A549 (cell line): Measurements from ENCODE around the gene TCFL5. TPM values are rescaled to one million over a fixed set of nuclear protein-coding genes. Genes with fewer than 3 reads are reported as not detected.
"Not testable (repeated sequence)": the region's sequence is repeated elsewhere in the genome, so short reads cannot be mapped to it uniquely, and the experiment has no call there.

ENCODE experiments used
- ATAC-seq, 2 experiments: fragments of 200-7000 bp in 1 of 2; fragments of >200 bp in 1 of 2; cut with Nextera tagmentation in 1 of 2; cut with Tn5 transposase in 1 of 2; 3 replicates each; pipeline versions ENCODE4 v1.8.0 to v1.9.1; 2018 to 2020; ENCODE audit warnings: mild to moderate bottlenecking in 1 of 2, moderate library complexity in 1 of 2
- CTCF ChIA-PET: fragments of 300-600 bp; sonication (Branson Sonifier 250); formaldehyde crosslinking; extraction: SDS; loops from one replicate; lab custom pipeline; 2021; ENCODE audit warnings: antibody characterized with exemption, inconsistent platforms; lab: Yijun Ruan, JAX
- POLR2A ChIA-PET: fragments of 350-600 bp; formaldehyde crosslinking; extraction: SDS; loops from one replicate; lab custom pipeline; 2021; ENCODE audit warnings: antibody characterized with exemption, inconsistent platforms; lab: Yijun Ruan, JAX
- DNase-seq, 2 experiments: peaks; one replicate each; pipeline versions ENCODE4 v3.0.0 to v3.0.0-alpha.2; 2011 to 2016; ENCODE audit warnings: low read depth in 1 of 2, low spot score in 1 of 2
- FAIRE-seq: peaks from 2 replicates; lab custom pipeline; 2011; peaks lifted over from hg19 to GRCh38; lab: Jason Lieb, UNC
- H3K27ac ChIP-seq, 2 experiments: fragments of >200 bp; sonication (Bioruptor Twin); formaldehyde crosslinking; 3 replicates each; pipeline ENCODE4 v1.5.1; 2016 to 2017
- H3K4me1 ChIP-seq: fragments of >200 bp; sonication (Bioruptor Twin); formaldehyde crosslinking; 3 replicates; pipeline ENCODE4 v1.6.1; 2016
- H3K4me2 ChIP-seq: fragments of >200 bp; sonication (Bioruptor Twin); formaldehyde crosslinking; 3 replicates; pipeline ENCODE4 v1.6.1; 2016
- H3K4me3 ChIP-seq: fragments of >200 bp; sonication (Bioruptor Twin); formaldehyde crosslinking; 3 replicates; pipeline ENCODE4 v1.5.1; 2016
- H3K9me3 ChIP-seq: fragments of >200 bp; sonication (Bioruptor Twin); formaldehyde crosslinking; 3 replicates; pipeline ENCODE4 v1.6.1; 2016
- CBX8 ChIP-seq: fragments of 200-600 bp; sonication (generic); IDR thresholded peaks from 2 replicates; pipeline ENCODE4 v1.6.1; 2016
- CEBPB ChIP-seq, 2 experiments: fragments of >200 bp in 1 of 2; sonication (Bioruptor Twin) in 1 of 2; formaldehyde crosslinking in 1 of 2; IDR thresholded peaks; 2 replicates each; pipeline ENCODE4 v1.6.1; 2012 to 2016
- EHF ChIP-seq: fragments of 250-450 bp; sonication (Bioruptor Pico); IDR thresholded peaks from 2 replicates; pipeline ENCODE4 v1.5.0; 2020; ENCODE audit warnings: mild to moderate bottlenecking
- EHMT2 ChIP-seq: fragments of 200-600 bp; sonication (generic); IDR thresholded peaks from 2 replicates; pipeline ENCODE4 v1.6.1; 2016; ENCODE audit warnings: antibody characterized with exemption, low read depth, mild to moderate bottlenecking, moderate library complexity
- FOSB ChIP-seq: fragments of 250-450 bp; sonication (Bioruptor Pico); IDR thresholded peaks from 2 replicates; pipeline ENCODE4 v1.5.0; 2020; ENCODE audit warnings: mild to moderate bottlenecking, moderate library complexity
- FOSL2 ChIP-seq, 2 experiments: fragments of 450-650 bp in 1 of 2; fragments of >200 bp in 1 of 2; sonication (Bioruptor Twin) in 1 of 2; formaldehyde crosslinking; IDR thresholded peaks; 2 replicates each; pipeline versions ENCODE4 v1.5.0 to v1.6.1; 2016 to 2020; ENCODE audit warnings: mild to moderate bottlenecking in 1 of 2, moderate library complexity in 1 of 2
- FOXS1 ChIP-seq: fragments of 250-450 bp; sonication (Bioruptor Pico); IDR thresholded peaks from 2 replicates; pipeline ENCODE4 v1.5.0; 2020; ENCODE audit warnings: mild to moderate bottlenecking, moderate library complexity
- GATA3 ChIP-seq: IDR thresholded peaks from 2 replicates; pipeline ENCODE4 v1.6.1; 2012; ENCODE audit warnings: borderline replicate concordance
- HOXA7 ChIP-seq: fragments of 250-450 bp; sonication (Bioruptor Pico); IDR thresholded peaks from 2 replicates; pipeline ENCODE4 v1.5.0; 2020; ENCODE audit warnings: mild to moderate bottlenecking, moderate library complexity
- JUN ChIP-seq, 2 experiments: fragments of >200 bp; sonication (Bioruptor Twin); formaldehyde crosslinking; IDR thresholded peaks; 2 replicates in 1 of 2; 3 replicates in 1 of 2; pipeline ENCODE4 v1.6.1; 2016 to 2017
- MAZ ChIP-seq: fragments of 150-350 bp; IDR thresholded peaks from 2 replicates; pipeline ENCODE4 v1.6.1; 2014; ENCODE audit warnings: antibody characterized with exemption, low read depth, low read length, borderline replicate concordance
- MYC ChIP-seq: IDR thresholded peaks from 2 replicates; pipeline ENCODE4 v1.6.1; 2012; ENCODE audit warnings: mild to moderate bottlenecking, inconsistent platforms, low read length, improper control_type of control experiment, borderline replicate concordance
- NPAS2 ChIP-seq: fragments of 250-450 bp; sonication (Bioruptor Pico); IDR thresholded peaks from 2 replicates; pipeline ENCODE4 v1.8.0; 2022; ENCODE audit warnings: mild to moderate bottlenecking, moderate library complexity, borderline replicate concordance
- NR3C1 ChIP-seq: fragments of >200 bp; sonication (Bioruptor Twin); formaldehyde crosslinking; IDR thresholded peaks from 3 replicates; pipeline ENCODE4 v1.6.1; 2017
- RARB ChIP-seq: fragments of 250-450 bp; sonication (Bioruptor Pico); IDR thresholded peaks from 2 replicates; pipeline ENCODE4 v1.8.0; 2021; ENCODE audit warnings: mild to moderate bottlenecking, moderate library complexity
- SMC3 ChIP-seq: fragments of >200 bp; sonication (Bioruptor Twin); formaldehyde crosslinking; IDR thresholded peaks from 3 replicates; pipeline ENCODE4 v1.6.1; 2018; ENCODE audit warnings: inconsistent platforms
- TP53 ChIP-seq: fragments of 250-450 bp; sonication (Bioruptor Pico); IDR thresholded peaks from 2 replicates; pipeline ENCODE4 v1.5.0; 2021; ENCODE audit warnings: mild to moderate bottlenecking, moderate library complexity
- ZC3H11A ChIP-seq: fragments of 450-650 bp; IDR thresholded peaks from 2 replicates; pipeline ENCODE4 v1.6.1; 2014; ENCODE audit warnings: antibody characterized with exemption, mild to moderate bottlenecking
- ZFP36 ChIP-seq: fragments of 450-650 bp; IDR thresholded peaks from 2 replicates; pipeline ENCODE4 v1.6.1; 2014; ENCODE audit warnings: borderline replicate concordance; ENCODE audit not compliant: partially characterized antibody
- ZNF302 ChIP-seq: fragments of 250-450 bp; sonication (Bioruptor Pico); IDR thresholded peaks from 2 replicates; pipeline ENCODE4 v1.9.0; 2021; ENCODE audit warnings: inconsistent platforms, mild to moderate bottlenecking, moderate library complexity
- ZSCAN20 ChIP-seq: fragments of 250-450 bp; sonication (Bioruptor Pico); IDR thresholded peaks from 2 replicates; pipeline ENCODE4 v1.8.0; 2022; ENCODE audit warnings: mild to moderate bottlenecking, moderate library complexity
- WGBS: methylation state at CpG from one replicate; pipeline ENCODE4 v1.1.6; 2017; ENCODE audit errors: missing lambda C conversion rate; 5-methylcytosine and 5-hydroxymethylcytosine counted together
- polyA plus RNA-seq, 4 experiments: library from polyadenylated mRNA; depleted of rRNA in 3 of 4; stranded (reverse); fragments of >200 nt; fragmentation: RNase III in 1 of 4; extraction: RNeasy Plus Mini Kit Qiagen cat#74134 plus additional on column Dnase treatment in 1 of 4; gene quantifications; 2 replicates in 3 of 4; 3 replicates in 1 of 4; pipeline ENCODE4 v1.2.3, GENCODE V29; 2011 to 2017
- TF ChIP-seq, protein P1 (sequence below): fragments of >200 bp; sonication (Bioruptor Twin); formaldehyde crosslinking; IDR thresholded peaks from 3 replicates; pipeline ENCODE4 v1.6.1; 2016
- TF ChIP-seq, protein P2 (sequence below): fragments of 250-450 bp; sonication (Bioruptor Pico); IDR thresholded peaks from 2 replicates; pipeline ENCODE4 v1.5.0; 2020; ENCODE audit warnings: low read depth, mild to moderate bottlenecking, moderate library complexity
- TF ChIP-seq, protein P3 (sequence below): fragments of 200-600 bp; sonication (generic); IDR thresholded peaks from 2 replicates; pipeline ENCODE4 v1.6.1; 2016; ENCODE audit warnings: antibody characterized with exemption, mild to moderate bottlenecking, moderate library complexity
- TF ChIP-seq, protein P4 (sequence below): fragments of >200 bp; sonication (Bioruptor Twin); formaldehyde crosslinking; IDR thresholded peaks from 3 replicates; pipeline ENCODE4 v1.5.1; 2016
- TF ChIP-seq, protein P5 (sequence below): fragments of 450-650 bp; IDR thresholded peaks from 2 replicates; pipeline ENCODE4 v1.6.1; 2014; ENCODE audit warnings: antibody characterized with exemption

TCFL5 gene
- polyA plus RNA-seq, 2 of the 4 experiments (the other 2 are of a cell fraction), result 5.6 to 7.1 TPM

DNA sequence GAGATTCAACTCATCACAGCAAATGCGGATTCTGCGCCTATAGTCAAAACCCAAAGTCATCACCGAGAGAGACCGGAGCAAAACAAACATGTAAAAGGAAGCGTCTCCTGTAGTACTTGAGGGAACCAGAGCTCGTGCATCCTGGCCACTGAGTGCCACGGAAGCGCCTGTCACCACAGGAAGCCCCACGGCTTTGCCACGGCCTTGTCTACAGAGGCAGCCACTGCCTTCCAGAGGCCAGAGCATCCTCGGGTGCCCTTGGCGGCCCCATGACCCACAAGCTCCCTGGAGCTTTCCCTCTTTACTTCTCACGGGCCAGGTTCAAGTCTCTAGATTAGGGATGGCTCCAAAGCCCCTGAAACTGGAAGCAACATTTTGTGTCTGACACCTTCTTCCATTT lies 7.5 kb downstream of the TCFL5 start:
- Histone ChIP-seq H3K4me1 (no peaks in the 10 kb centered on the region), H3K4me3 (no peak overlapping the region), H3K27ac (no peak overlapping the region), H3K9me3 (no peaks in the 10 kb centered on the region), H3K4me2 (no peak overlapping the region)
- DNase-seq (no peak), ATAC-seq (no peak), FAIRE-seq (no peak)
- TF ChIP-seq MYC (no peak), ZNF302 (no peak), TP53 (CRISPR knock-in tag) (no peak), EHF (CRISPR knock-in tag) (no peak), FOSB (CRISPR knock-in tag) (no peak), FOXS1 (CRISPR knock-in tag) (no peak), ZFP36 (no peak), CBX8 (no peak), NPAS2 (CRISPR knock-in tag) (no peak), EHMT2 (no peak), JUN (IDR thresholded peaks at IDR 0.05) (no peak), RARB (CRISPR knock-in tag) (no peak), ZSCAN20 (CRISPR knock-in tag) (no peak), NR3C1 (no peak), SMC3 (no peak)
- TF ChIP-seq, protein P1, sequence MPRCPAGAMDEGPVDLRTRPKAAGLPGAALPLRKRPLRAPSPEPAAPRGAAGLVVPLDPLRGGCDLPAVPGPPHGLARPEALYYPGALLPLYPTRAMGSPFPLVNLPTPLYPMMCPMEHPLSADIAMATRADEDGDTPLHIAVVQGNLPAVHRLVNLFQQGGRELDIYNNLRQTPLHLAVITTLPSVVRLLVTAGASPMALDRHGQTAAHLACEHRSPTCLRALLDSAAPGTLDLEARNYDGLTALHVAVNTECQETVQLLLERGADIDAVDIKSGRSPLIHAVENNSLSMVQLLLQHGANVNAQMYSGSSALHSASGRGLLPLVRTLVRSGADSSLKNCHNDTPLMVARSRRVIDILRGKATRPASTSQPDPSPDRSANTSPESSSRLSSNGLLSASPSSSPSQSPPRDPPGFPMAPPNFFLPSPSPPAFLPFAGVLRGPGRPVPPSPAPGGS, result no peak
- TF ChIP-seq, protein P2, sequence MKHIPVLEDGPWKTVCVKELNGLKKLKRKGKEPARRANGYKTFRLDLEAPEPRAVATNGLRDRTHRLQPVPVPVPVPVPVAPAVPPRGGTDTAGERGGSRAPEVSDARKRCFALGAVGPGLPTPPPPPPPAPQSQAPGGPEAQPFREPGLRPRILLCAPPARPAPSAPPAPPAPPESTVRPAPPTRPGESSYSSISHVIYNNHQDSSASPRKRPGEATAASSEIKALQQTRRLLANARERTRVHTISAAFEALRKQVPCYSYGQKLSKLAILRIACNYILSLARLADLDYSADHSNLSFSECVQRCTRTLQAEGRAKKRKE (CRISPR knock-in tag), result no peak
- WGBS, result 93% methylated on average over 13 of the region's 13 CpGs
- POLR2A ChIA-PET, result no interaction called here
- CTCF ChIA-PET, result interaction anchor here (0.7 to 2.7 kb wide), 4 partner anchors 17 to 155 kb away, joined by 3 to 7 read pairs (median 3); no protein-coding TSS in a partner anchor

DNA sequence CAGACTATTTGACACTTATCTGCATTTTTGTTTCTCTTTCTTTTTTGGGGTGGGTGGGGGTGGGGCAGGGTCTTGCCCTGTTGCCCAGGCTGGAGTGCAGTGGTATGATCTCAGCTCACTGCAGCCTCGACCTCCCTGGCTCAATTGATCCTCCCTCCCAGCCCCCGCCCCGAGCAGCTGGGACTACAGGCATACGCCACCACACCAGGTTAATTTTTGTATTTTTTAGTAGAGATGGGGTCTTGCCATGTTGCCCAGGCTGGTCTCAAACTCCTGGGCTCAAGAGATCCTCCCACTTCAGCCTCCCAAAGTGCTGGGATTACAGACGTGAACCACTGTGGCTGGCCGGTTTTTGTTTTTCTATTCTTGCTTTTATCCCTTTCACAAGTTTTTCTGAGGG lies 8.3 kb downstream of the TCFL5 start:
- CTCF ChIA-PET, result interaction anchor here (2.7 kb wide), 1 partner anchor 156 kb away, joined by 7 read pairs; no protein-coding TSS in a partner anchor
- WGBS, result 85% methylated on average over 3 of the region's 6 CpGs
- FAIRE-seq, ATAC-seq, DNase-seq, POLR2A ChIA-PET, H3K4me2 ChIP-seq, H3K27ac ChIP-seq, H3K9me3 ChIP-seq, H3K4me3 ChIP-seq, H3K4me1 ChIP-seq: not testable (repeated sequence)

DNA sequence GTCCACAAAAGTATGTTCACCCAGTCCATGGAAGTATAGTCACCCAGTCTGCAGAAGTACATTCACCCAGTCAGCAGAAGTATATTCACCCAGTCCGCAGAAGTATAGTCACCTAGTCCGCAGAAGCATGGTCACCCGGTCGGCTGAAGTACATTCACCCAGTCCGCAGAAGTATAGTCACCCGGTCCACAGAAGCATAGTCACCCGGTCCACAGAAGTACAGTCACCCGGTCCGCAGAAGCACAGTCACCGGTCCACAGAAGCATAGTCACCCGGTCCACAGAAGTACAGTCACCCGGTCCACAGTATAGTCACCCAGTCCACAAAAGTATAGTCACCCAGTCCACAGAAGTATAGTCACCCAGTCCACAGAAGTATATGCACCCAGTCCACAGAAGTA lies 8.8 kb downstream of the TCFL5 start:
- DNase-seq, result no peak
- ChIA-PET POLR2A (no interaction called here), CTCF (no interaction called here)
- no peak for FAIRE-seq
- H3K9me3 ChIP-seq, result no peaks in the 10 kb centered on the region
- no peak overlapping the region for H3K27ac ChIP-seq
- H3K4me1 ChIP-seq, result no peaks in the 10 kb centered on the region
- no peak for ATAC-seq
- no peak overlapping the region for H3K4me3 ChIP-seq
- H3K4me2 ChIP-seq, result no peak overlapping the region
- WGBS, result 89% methylated on average over 12 of the region's 12 CpGs
- TF ChIP-seq TP53 (CRISPR knock-in tag), result no peak
- TF ChIP-seq, protein P3, sequence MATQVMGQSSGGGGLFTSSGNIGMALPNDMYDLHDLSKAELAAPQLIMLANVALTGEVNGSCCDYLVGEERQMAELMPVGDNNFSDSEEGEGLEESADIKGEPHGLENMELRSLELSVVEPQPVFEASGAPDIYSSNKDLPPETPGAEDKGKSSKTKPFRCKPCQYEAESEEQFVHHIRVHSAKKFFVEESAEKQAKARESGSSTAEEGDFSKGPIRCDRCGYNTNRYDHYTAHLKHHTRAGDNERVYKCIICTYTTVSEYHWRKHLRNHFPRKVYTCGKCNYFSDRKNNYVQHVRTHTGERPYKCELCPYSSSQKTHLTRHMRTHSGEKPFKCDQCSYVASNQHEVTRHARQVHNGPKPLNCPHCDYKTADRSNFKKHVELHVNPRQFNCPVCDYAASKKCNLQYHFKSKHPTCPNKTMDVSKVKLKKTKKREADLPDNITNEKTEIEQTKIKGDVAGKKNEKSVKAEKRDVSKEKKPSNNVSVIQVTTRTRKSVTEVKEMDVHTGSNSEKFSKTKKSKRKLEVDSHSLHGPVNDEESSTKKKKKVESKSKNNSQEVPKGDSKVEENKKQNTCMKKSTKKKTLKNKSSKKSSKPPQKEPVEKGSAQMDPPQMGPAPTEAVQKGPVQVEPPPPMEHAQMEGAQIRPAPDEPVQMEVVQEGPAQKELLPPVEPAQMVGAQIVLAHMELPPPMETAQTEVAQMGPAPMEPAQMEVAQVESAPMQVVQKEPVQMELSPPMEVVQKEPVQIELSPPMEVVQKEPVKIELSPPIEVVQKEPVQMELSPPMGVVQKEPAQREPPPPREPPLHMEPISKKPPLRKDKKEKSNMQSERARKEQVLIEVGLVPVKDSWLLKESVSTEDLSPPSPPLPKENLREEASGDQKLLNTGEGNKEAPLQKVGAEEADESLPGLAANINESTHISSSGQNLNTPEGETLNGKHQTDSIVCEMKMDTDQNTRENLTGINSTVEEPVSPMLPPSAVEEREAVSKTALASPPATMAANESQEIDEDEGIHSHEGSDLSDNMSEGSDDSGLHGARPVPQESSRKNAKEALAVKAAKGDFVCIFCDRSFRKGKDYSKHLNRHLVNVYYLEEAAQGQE, result no peak
- no peak for TF ChIP-seq GATA3
- no peak for TF ChIP-seq ZSCAN20 (CRISPR knock-in tag)
- TF ChIP-seq, protein P4, sequence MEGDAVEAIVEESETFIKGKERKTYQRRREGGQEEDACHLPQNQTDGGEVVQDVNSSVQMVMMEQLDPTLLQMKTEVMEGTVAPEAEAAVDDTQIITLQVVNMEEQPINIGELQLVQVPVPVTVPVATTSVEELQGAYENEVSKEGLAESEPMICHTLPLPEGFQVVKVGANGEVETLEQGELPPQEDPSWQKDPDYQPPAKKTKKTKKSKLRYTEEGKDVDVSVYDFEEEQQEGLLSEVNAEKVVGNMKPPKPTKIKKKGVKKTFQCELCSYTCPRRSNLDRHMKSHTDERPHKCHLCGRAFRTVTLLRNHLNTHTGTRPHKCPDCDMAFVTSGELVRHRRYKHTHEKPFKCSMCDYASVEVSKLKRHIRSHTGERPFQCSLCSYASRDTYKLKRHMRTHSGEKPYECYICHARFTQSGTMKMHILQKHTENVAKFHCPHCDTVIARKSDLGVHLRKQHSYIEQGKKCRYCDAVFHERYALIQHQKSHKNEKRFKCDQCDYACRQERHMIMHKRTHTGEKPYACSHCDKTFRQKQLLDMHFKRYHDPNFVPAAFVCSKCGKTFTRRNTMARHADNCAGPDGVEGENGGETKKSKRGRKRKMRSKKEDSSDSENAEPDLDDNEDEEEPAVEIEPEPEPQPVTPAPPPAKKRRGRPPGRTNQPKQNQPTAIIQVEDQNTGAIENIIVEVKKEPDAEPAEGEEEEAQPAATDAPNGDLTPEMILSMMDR, result no peak
- TF ChIP-seq MAZ, result no peak
- no peak for TF ChIP-seq ZC3H11A
- no peak for TF ChIP-seq EHF (CRISPR knock-in tag)
- no peak for TF ChIP-seq HOXA7 (CRISPR knock-in tag)
- TF ChIP-seq, protein P5, sequence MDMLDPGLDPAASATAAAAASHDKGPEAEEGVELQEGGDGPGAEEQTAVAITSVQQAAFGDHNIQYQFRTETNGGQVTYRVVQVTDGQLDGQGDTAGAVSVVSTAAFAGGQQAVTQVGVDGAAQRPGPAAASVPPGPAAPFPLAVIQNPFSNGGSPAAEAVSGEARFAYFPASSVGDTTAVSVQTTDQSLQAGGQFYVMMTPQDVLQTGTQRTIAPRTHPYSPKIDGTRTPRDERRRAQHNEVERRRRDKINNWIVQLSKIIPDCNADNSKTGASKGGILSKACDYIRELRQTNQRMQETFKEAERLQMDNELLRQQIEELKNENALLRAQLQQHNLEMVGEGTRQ, result no peak
- no peak for TF ChIP-seq FOSL2 (IDR thresholded peaks at IDR 0.05)
- TF ChIP-seq FOSL2 (CRISPR knock-in tag; IDR thresholded peaks at IDR 0.05), result no peak
- no peak for TF ChIP-seq ZNF302
- no peak for TF ChIP-seq CBX8
- TF ChIP-seq CEBPB (IDR thresholded peaks at IDR 0.05), result no peak
